Measurements from ENCODE around the gene ZNF219.

ZNF219 gene

GRCh38 chr14:21101802-21102413, 3.5 kb upstream of the ZNF219 start:
- Histone ChIP-seq H3K4me3 (replicated peaks; ENCODE audit: low read depth, low read length) (no peak overlapping the region), H3K27me3 (replicated peaks; ENCODE audit: control insufficient read depth, insufficient read depth, low read length) (no peaks in the 10 kb centered on the region), H3K36me3 (ENCODE audit: control insufficient read depth, insufficient read depth, low read length) (no peaks in the 10 kb centered on the region)
- no peak for TF ChIP-seq CTCF (IDR thresholded peaks at IDR 0.05; ENCODE audit: insufficient read depth, low read length, poor library complexity, severe bottlenecking)
- DNase-seq (ENCODE audit: extremely low read depth, insufficient read length): no peak

- Histone ChIP-seq H3K4me3 (replicated peaks; ENCODE audit: low read depth, low read length) (no peak within 1 kb of the TSS), H3K36me3 (ENCODE audit: control insufficient read depth, insufficient read depth, low read length) (no peaks in the 10 kb centered on the region), H3K27me3 (replicated peaks; ENCODE audit: control insufficient read depth, insufficient read depth, low read length) (no peaks in the 10 kb centered on the region)
- no peak for DNase-seq (ENCODE audit: extremely low read depth, insufficient read length)
- TF ChIP-seq CTCF (IDR thresholded peaks at IDR 0.05; ENCODE audit: insufficient read depth, low read length, poor library complexity, severe bottlenecking): no peak
Measured at GRCh38 chr14:21100931-21101330, 2.5 kb upstream of the ZNF219 start, which contains the start of gene TMEM253. Gene TMEM253 (plus strand): TSS chr14:21101066. CDS start chr14:21101344, 278 bp downstream.

- no peak for DNase-seq (ENCODE audit: extremely low read depth, insufficient read length)
- TF ChIP-seq CTCF (IDR thresholded peaks at IDR 0.05; ENCODE audit: insufficient read depth, low read length, poor library complexity, severe bottlenecking): no peak
- no peaks in the 10 kb centered on the region for H3K36me3 ChIP-seq (ENCODE audit: control insufficient read depth, insufficient read depth, low read length)
- H3K4me3 ChIP-seq (replicated peaks; ENCODE audit: low read depth, low read length): no peak overlapping the region
- H3K27me3 ChIP-seq (replicated peaks; ENCODE audit: control insufficient read depth, insufficient read depth, low read length): no peaks in the 10 kb centered on the region
Measured at GRCh38 chr14:21099596-21099985, 1.1 kb upstream of the ZNF219 start.

- DNase-seq (ENCODE audit: extremely low read depth, insufficient read length): no peak
- no peak for TF ChIP-seq CTCF (IDR thresholded peaks at IDR 0.05; ENCODE audit: insufficient read depth, low read length, poor library complexity, severe bottlenecking)
- Histone ChIP-seq H3K4me3 (replicated peaks; ENCODE audit: low read depth, low read length) (peak overlapping the region; percentile 62), H3K36me3 (ENCODE audit: control insufficient read depth, insufficient read depth, low read length) (no peaks in the 10 kb centered on the region), H3K27me3 (replicated peaks; ENCODE audit: control insufficient read depth, insufficient read depth, low read length) (no peaks in the 10 kb centered on the region)
Measured at GRCh38 chr14:21098892-21099595, 589 bp upstream of the ZNF219 start.

- peak overlapping the region; percentile 18 for H3K4me3 ChIP-seq (replicated peaks; ENCODE audit: low read depth, low read length)
- no peak for TF ChIP-seq CTCF (IDR thresholded peaks at IDR 0.05; ENCODE audit: insufficient read depth, low read length, poor library complexity, severe bottlenecking)
- no peaks in the 10 kb centered on the region for H3K27me3 ChIP-seq (replicated peaks; ENCODE audit: control insufficient read depth, insufficient read depth, low read length)
- no peak for DNase-seq (ENCODE audit: extremely low read depth, insufficient read length)
- no peaks in the 10 kb centered on the region for H3K36me3 ChIP-seq (ENCODE audit: control insufficient read depth, insufficient read depth, low read length)
Measured at GRCh38 chr14:21097636-21098075, 799 bp downstream of the ZNF219 start.

Data from GM06990 (cell line).